ENCODE results near the gene RASGRF1. TPM values are rescaled to one million over a fixed set of nuclear protein-coding genes. Genes with fewer than 3 reads are reported as not detected.

RASGRF1 gene
- total RNA-seq, 1 experiment from 2014 or later, result 0.70 TPM

DNA sequence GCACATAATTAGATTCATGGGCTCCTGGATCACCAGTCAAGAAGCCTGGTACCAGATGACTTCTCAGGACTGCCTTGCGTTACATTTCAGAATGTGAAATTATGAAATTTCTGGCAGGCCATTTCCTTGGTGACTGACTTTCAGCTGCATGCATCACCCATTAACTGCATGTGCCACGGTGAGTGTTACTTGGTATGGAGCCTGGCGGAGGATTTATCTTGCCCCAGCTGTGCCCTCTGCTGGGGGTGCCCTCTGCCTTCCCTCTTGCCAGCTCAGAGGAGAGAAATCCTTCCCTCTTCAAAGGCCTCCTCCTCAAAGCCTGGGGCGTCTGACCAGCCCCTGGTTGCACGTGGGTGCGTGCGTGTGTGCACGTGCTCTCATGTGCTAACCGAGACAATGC, 88.0 kb downstream of the RASGRF1 start:
- Mint-ChIP-seq H3K36me3 (ENCODE audit: insufficient read depth, unreplicated experiment) (no peaks in the 10 kb centered on the region), H3K27me3 (ENCODE audit: insufficient read depth, unreplicated experiment) (no peaks in the 10 kb centered on the region), H3K4me3 (ENCODE audit: unreplicated experiment) (no peak overlapping the region), H3K4me1 (ENCODE audit: insufficient read depth, unreplicated experiment) (peaks cover 16% of the 10 kb centered on the region), H3K9me3 (ENCODE audit: unreplicated experiment) (no peaks in the 10 kb centered on the region), H3K27ac (ENCODE audit: low read depth, unreplicated experiment) (no peak overlapping the region)
- no TSS peak for BruUV-seq (replicated peaks)
- intact Hi-C loops (cut with micrococcal nuclease), result no loop called here
- CTCF ChIA-PET, result no interaction called here
- TF ChIP-seq, protein P1, sequence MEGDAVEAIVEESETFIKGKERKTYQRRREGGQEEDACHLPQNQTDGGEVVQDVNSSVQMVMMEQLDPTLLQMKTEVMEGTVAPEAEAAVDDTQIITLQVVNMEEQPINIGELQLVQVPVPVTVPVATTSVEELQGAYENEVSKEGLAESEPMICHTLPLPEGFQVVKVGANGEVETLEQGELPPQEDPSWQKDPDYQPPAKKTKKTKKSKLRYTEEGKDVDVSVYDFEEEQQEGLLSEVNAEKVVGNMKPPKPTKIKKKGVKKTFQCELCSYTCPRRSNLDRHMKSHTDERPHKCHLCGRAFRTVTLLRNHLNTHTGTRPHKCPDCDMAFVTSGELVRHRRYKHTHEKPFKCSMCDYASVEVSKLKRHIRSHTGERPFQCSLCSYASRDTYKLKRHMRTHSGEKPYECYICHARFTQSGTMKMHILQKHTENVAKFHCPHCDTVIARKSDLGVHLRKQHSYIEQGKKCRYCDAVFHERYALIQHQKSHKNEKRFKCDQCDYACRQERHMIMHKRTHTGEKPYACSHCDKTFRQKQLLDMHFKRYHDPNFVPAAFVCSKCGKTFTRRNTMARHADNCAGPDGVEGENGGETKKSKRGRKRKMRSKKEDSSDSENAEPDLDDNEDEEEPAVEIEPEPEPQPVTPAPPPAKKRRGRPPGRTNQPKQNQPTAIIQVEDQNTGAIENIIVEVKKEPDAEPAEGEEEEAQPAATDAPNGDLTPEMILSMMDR (IDR thresholded peaks at IDR 0.05; ENCODE audit: unreplicated experiment), result no peak
- POLR2A ChIA-PET, result no interaction called here
- no peak for DNase-seq (ENCODE audit: unreplicated experiment)

DNA sequence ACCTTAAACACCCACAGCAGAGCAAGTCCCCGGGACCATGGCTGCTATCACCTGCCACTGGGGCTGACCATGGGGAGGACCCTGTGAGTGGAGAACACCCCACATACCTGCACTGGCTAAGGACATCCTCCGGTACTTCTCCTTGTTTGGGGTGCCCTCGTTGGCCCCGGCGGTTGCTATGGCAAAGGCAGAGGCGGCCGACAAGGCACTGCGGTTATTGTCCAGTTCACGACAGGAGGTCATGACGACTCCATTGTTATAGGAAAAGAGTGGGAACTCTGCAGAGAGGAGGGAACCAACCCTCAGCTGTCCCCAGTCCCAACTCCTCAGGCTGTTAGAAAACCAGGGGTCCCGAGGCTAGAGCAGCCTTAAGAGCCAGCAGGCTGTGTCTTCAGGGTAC, 90.9 kb downstream of the RASGRF1 start:
- no peak overlapping the region for H3K4me3 Mint-ChIP-seq (ENCODE audit: unreplicated experiment)
- TF ChIP-seq, protein P1 (IDR thresholded peaks at IDR 0.05; ENCODE audit: unreplicated experiment), result no peak
- no peaks in the 10 kb centered on the region for H3K36me3 Mint-ChIP-seq (ENCODE audit: insufficient read depth, unreplicated experiment)
- no TSS peak for BruUV-seq (replicated peaks)
- H3K27me3 Mint-ChIP-seq (ENCODE audit: insufficient read depth, unreplicated experiment), result no peaks in the 10 kb centered on the region
- ChIA-PET CTCF (interaction anchor here (0.6 to 2.0 kb wide), 3 partner anchors 8 to 192 kb away, joined by 3 to 8 read pairs (median 3); no protein-coding TSS in a partner anchor), POLR2A (interaction anchor here (0.6 kb wide), 1 partner anchor 309 kb away, joined by 3 read pairs; no protein-coding TSS in a partner anchor)
- H3K9me3 Mint-ChIP-seq (ENCODE audit: unreplicated experiment), result no peaks in the 10 kb centered on the region
- no peak for DNase-seq (ENCODE audit: unreplicated experiment)
- peaks cover 9% of the 10 kb centered on the region for H3K4me1 Mint-ChIP-seq (ENCODE audit: insufficient read depth, unreplicated experiment)
- intact Hi-C loops (cut with micrococcal nuclease), result no loop called here
- no peak overlapping the region for H3K27ac Mint-ChIP-seq (ENCODE audit: low read depth, unreplicated experiment)

DNA sequence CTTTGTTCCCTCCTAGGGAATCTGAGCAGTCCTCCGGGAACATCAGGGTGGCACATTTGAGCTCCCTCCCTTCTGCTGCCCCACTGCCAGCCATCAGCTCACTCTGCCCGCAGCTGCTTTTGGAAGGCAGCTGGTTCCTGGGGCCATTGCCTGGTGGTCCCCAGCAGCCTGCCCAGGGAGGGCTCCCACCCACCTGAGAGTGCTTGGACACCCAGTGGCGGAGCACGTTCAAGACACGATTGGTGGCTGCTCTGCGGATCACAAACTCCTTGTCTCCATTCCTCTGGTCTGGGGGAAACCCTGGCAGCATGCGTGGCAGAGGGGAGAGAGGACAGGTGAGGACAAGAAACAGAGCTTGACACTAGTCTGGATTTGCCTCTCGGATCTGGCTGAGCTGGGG, 92.1 kb downstream of the RASGRF1 start:
- Mint-ChIP-seq H3K9me3 (ENCODE audit: unreplicated experiment) (no peaks in the 10 kb centered on the region), H3K36me3 (ENCODE audit: insufficient read depth, unreplicated experiment) (no peaks in the 10 kb centered on the region), H3K27ac (ENCODE audit: low read depth, unreplicated experiment) (no peak overlapping the region), H3K27me3 (ENCODE audit: insufficient read depth, unreplicated experiment) (no peaks in the 10 kb centered on the region), H3K4me1 (ENCODE audit: insufficient read depth, unreplicated experiment) (peaks cover 7% of the 10 kb centered on the region), H3K4me3 (ENCODE audit: unreplicated experiment) (no peak overlapping the region)
- no peak for DNase-seq (ENCODE audit: unreplicated experiment)
- TF ChIP-seq, protein P1 (IDR thresholded peaks at IDR 0.05; ENCODE audit: unreplicated experiment), result no peak
- POLR2A ChIA-PET, result interaction anchor here (0.7 kb wide), 1 partner anchor 411 kb away, joined by 3 read pairs; no protein-coding TSS in a partner anchor
- BruUV-seq (replicated peaks), result no TSS peak
- intact Hi-C loops (cut with micrococcal nuclease), result no loop called here
- CTCF ChIA-PET, result interaction anchor here (0.7 to 2.0 kb wide), 3 partner anchors 9 to 186 kb away, joined by 3 to 8 read pairs (median 5); no protein-coding TSS in a partner anchor

DNA sequence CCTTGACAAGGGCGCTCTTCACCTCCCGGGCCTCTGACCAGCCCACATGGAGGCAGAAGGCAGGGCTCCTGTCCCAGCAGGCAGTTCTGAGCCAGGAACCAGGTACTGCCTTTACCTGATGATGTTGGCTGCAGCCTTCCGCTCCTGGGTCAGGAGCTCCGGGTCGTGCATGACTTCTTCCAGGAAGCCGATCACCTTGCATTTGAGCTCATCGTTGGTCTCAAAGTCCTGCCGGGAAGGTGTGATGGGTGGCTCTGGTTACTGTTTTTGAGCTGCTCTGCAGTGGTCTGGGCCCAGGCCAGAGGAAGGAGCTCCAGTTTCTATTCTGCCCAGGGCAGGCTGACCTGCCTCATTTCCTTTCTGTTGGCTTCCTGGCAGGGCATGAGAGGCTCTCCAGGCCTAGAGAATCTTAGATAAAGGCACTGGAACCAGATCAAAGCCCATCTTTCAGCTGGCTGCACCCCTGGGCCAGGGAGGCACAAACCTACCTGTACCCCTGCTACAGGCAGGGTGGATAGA, 92.5 kb downstream of the RASGRF1 start:
- intact Hi-C loops (cut with micrococcal nuclease), result no loop called here
- ChIA-PET CTCF (interaction anchor here (0.6 to 2.0 kb wide), 5 partner anchors 10 to 437 kb away, joined by 3 to 8 read pairs (median 3); no protein-coding TSS in a partner anchor), POLR2A (no interaction called here)
- Mint-ChIP-seq H3K36me3 (ENCODE audit: insufficient read depth, unreplicated experiment) (no peaks in the 10 kb centered on the region), H3K4me3 (ENCODE audit: unreplicated experiment) (no peak overlapping the region), H3K4me1 (ENCODE audit: insufficient read depth, unreplicated experiment) (peaks cover 4% of the 10 kb centered on the region), H3K27ac (ENCODE audit: low read depth, unreplicated experiment) (no peak overlapping the region), H3K27me3 (ENCODE audit: insufficient read depth, unreplicated experiment) (no peaks in the 10 kb centered on the region), H3K9me3 (ENCODE audit: unreplicated experiment) (no peaks in the 10 kb centered on the region)
- DNase-seq (ENCODE audit: unreplicated experiment), result no peak
- TF ChIP-seq, protein P1 (IDR thresholded peaks at IDR 0.05; ENCODE audit: unreplicated experiment), result no peak
- no TSS peak for BruUV-seq (replicated peaks)
